Glomerular visceral epithelial cell (primary cell): Measurements from ENCODE around the gene SUN2.

Experiments
- DNase-seq: peaks from one replicate; pipeline ENCODE4 v3.0.0-alpha.2; 2016; ENCODE audit errors: extremely low spot score

The SUN2 gene

DNA sequence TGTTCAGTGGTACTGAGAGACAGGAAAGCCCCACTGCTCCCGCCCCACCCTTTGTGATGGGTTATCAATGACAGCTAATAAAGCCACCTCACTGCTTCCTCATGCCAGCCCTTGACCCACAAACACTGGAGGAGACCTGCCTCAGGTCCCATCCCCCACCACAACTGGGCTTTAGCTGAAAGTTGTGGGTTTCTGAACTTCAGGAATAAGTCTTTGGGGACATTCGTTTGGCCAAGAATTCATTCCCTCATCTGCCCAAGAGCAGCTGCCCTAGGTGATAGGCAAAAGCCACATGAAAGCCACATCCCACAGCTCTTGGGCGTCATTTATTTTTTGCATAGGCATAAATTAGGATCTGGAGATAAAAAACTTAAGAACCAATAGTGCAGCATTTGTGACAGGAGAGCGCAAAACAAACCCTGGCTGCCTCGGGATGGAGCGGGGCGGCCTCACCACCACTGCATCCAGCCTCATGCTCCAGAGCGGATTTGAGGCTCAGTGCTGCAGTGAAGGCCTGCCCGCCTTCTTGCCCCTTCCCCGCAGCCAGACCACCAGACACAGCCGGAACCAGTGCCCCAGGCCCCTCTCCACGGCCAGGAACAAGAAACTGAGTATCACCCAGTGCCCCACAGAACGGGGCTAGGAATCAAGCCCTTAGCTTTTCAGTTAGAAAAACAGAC is 21.2 kb downstream of the SUN2 start:
- no peak for DNase-seq

DNA sequence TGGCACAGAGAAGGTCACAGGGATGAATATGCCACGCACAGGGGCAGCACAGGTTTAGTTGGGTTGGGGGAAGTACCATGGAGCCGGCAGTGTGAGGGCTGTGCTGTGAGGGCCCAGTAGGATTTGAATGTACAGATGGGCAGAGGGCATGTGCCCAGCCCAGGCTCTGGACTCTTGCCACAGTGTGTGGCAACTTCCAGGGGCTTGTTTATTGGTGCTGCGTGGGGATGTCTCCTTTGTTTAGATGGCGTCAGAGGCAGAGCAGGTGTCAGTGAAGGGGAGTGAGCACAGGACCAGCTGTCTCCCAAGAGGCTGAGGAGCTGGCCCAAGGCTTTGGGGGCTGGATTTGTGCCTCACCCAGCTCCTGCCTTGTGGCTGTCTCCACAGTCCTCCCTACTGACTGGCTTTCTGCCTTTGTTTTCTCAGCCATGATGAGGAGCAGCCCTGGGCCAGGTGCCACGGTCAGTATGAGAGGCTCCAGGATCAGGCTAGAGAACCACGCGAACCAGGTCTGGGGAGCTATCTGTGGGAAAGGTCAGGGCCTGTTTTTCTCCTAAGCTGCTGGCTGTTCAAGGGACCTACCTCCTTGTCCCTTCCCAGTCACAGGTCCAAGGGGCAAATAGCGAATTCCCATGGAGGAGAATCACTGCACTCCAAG is 21.9 kb downstream of the SUN2 start:
- DNase-seq, result no peak

GRCh38 chr22:38733329-38733723 is 22.5 kb downstream of the SUN2 start:
- peak; percentile 20 for DNase-seq

- DNase-seq, result no peak
These were observed 23.5 kb downstream of the SUN2 start for GRCh38 chr22:38732251-38732815.

DNA sequence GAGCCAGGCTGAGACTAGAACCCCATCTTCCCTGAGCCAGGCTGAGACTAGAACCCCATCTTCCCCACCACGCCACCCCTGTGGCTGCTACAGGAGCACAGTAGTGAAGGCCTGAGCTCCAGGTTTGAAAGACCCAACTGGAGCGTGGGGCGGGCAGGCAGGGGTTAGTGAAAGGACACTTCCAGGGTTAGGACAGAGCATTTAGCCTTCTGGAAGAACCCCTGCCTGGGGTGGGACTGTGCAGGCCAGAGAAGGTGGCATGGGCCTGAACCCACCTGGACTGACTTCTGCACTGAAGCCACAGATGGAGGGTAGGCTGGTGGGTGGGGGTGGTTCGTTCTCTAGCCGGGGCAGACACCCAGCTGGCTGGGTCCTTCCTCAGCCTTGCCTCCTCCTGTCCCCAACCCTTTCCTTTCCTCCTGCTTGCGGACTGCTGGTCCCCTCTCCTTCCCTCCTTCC is 24.1 kb downstream of the SUN2 start:
- DNase-seq, result no peak

GRCh38 chr22:38730411-38730871 is 25.4 kb downstream of the SUN2 start:
- no peak for DNase-seq

- no peak for DNase-seq
These were observed 25.9 kb downstream of the SUN2 start for GRCh38 chr22:38729946-38730345.

GRCh38 chr22:38728871-38729796 is 26.7 kb downstream of the SUN2 start:
- DNase-seq, result no peak

DNA sequence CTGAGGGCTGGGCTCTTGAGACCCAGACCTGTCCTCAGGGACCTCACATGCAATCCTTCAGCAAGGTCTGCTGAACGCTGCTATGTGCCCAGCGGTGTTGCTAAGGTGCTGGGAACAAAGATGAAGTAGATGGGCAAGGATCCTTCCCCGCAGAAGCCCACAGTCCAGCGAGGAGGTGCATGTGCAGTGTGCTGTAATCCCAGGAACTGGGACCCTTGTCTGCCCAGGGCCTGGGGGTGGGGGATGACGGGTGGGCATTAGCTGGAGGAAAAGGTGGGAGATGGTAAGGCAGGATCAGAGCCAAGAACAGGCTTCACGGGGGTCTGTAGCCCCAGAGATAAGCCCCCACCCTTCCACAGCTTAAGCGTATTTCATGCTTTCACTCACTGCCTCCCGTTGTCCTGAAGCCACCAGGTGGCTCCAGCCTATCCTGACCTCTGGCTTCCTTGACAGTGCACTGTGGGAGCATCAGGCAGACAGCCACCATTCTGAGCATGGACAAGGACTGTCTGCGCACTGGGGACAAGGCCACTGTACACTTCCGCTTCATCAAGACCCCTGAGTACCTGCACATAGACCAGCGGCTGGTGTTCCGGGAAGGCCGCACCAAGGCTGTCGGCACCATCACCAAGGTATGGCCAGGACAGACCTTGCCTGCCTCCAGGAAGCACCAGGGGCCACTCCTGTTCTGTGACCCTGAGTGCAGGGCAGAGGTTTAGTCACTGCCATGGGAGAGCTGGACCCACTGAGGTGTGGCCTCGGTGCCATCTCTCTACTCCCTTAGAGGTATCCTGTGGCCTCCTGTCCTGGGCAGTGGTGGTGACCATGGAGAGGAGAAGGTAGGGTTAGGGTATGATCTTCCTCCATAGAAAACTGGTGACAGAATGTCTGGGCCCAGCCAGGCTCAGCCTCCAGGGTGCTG is 28.0 kb downstream of the SUN2 start:
- DNase-seq, result no peak

- DNase-seq, result no peak
These were observed 28.7 kb downstream of the SUN2 start for GRCh38 chr22:38727123-38727522.

DNA sequence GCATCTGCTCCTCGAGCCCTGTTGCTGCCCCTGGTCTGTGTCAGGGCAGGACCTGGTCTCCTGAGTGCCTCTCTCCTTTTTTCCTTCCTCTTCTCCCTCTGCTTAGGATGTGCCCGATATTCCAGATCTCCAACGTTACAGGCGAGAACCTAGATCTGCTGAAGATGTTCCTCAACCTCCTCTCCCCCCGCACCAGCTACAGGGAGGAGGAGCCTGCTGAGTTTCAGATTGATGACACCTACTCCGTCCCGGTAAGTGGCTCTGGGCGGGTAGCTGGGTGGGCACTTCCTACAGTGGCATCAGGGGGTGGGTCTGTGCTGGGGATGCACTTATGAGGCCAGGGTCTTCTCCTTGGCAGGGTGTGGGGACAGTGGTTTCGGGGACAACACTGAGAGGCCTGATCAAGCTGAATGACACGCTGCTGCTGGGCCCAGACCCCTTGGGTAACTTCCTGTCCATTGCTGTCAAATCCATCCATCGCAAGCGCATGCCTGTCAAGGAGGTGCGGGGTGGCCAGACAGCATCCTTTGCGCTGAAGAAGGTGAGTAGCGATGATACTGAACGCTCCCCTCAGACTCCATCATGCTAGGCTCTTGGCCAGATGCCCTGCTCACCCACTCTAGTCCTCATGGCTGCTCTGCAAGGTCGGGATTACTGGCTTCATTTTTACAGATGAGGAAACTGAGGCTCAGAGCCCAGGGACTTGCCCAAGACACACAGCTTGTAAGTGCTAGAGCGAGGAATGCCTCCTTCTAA is 29.7 kb downstream of the SUN2 start:
- DNase-seq, result no peak

GRCh38 chr22:38724926-38725571 is 30.7 kb downstream of the SUN2 start:
- DNase-seq, result no peak

DNA sequence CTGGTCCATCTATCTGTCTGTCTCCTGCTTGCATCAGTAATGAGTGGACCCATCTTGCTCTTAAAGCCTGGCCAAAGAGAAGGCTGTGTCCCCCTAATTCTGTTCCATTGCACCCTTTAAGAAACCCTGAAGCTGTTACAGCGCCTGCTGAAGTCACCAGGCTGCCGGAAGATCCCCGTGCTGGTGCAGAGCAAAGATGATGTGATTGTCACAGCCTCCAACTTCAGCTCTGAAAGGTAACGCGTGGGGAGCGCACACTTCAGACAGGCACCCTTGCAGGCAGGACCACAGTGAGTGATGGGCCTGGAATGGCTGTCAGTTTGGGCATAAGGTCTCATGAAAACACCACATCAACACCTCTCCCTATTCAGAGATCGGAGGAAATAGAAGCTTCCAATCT is 31.6 kb downstream of the SUN2 start:
- DNase-seq, result no peak

DNA sequence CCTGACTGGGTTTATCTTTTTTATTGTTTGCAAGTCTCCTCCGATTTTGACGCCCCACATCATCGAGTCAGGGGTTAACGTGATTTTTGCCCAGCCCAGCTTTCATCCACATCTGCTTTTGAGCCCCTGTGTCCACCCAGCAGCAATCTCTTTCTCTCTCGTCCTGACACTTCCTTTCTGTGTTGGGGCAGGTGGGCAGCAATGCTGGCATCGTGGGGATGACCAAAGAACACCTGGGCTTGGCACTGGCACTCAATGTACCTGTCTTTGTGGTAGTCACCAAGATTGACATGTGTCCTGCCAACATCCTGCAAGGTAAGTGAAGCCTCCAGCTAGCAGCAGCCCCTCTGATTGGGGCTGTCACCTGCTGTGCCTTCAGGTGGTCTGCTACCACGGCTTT is 34.2 kb downstream of the SUN2 start:
- no peak for DNase-seq

DNA sequence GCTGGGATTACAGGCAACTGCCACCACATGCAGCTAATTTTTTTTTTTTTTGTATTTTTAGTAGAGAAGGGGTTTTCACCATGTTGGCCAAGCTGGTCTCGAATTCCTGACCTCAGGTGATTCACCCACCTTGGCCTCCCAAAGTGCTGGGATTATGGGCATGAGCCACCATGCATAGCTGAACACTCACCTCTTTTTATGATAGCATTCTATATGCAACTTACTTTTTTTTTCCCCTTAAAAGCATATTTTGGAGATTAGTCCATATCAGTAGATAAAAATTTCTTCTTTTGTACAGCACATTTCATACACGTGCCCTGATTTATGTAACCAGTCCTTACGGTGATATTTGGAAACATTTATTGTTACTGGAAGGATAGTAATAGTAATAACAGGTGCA is 35.4 kb downstream of the SUN2 start:
- DNase-seq, result no peak

- DNase-seq, result no peak
These were observed 36.6 kb downstream of the SUN2 start for GRCh38 chr22:38719196-38719595.

DNA sequence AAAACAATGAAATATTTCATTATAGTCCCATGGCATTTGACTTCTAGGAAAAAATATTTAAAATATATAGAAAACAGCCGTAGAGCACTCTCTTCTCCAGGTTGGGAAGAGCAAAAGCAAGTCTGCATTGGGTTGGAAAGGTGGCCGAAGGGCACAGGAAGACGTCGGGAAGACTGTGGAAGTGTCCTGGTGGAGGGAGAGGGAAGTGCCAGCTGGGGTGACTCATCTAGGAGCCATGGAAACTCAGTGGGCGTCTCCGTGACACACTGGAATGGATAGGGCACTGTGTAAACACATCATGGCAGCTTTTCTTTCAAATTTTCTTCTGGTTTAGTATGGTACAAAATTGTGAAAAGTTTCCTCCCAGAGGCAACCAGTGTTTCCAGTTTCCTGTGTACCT is 37.4 kb downstream of the SUN2 start:
- peak; percentile 76 for DNase-seq

- no peak for DNase-seq
These were observed 38.6 kb downstream of the SUN2 start for GRCh38 chr22:38717244-38717643.

DNA sequence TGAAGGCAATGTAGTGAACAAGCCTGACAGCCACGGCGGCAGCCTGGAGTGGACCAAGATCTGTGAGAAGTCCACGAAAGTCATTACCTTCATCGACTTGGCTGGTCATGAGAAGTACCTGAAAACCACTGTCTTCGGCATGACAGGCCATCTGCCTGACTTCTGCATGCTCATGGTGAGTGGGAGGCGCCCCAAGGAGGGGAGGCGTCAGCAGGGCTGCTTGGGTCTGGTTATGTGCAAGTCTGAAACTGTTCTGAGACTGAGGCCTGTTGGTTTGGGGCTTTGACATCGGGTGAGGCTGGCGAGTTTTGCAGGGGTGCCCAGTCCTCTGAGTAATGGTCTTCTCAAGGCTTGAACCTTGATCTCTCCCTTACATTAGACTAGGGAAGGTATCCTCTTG is 39.0 kb downstream of the SUN2 start:
- no peak for DNase-seq

GRCh38 chr22:38716271-38716670 is 39.5 kb downstream of the SUN2 start:
- no peak for DNase-seq
